ENCODE data around the gene CPA4. TPM values are rescaled to one million over a fixed set of nuclear protein-coding genes. Genes with fewer than 3 reads are reported as not detected.

CPA4 gene
- total and polyA plus RNA-seq, 4 donors = 0.03 to 0.05 TPM; not detected in 2

- Histone ChIP-seq H3K4me3 (ENCODE audit: low read depth in 1 of 3, low read length in 3 of 3) (no peak overlapping the region), H3K27me3 (ENCODE audit: control insufficient read depth in 4 of 4, insufficient read depth in 4 of 4, low read length in 3 of 4) (no peaks in the 10 kb centered on the region), H3K9me3 (ENCODE audit: control insufficient read depth in 4 of 4, low read length in 3 of 4) (no peaks in the 10 kb centered on the region), H3K27ac (ENCODE audit: low read depth in 1 of 2, low read length in 2 of 2) (no peak overlapping the region), H3K36me3 (ENCODE audit: control insufficient read depth in 4 of 4, insufficient read depth in 3 of 4, low read depth in 1 of 4, low read length in 3 of 4) (no peaks in the 10 kb centered on the region), H3K4me1 (ENCODE audit: control insufficient read depth in 4 of 4, insufficient read depth in 4 of 4, low read length in 3 of 4) (no peaks in the 10 kb centered on the region), H3K9ac (ENCODE audit: low read depth in 1 of 2, low read length in 2 of 2) (no peak overlapping the region)
- DNase-seq (ENCODE audit: low spot score) = no peak
- no peak for TF ChIP-seq ZBTB33 (IDR thresholded peaks at IDR 0.05)
- TF ChIP-seq YY1 (IDR thresholded peaks at IDR 0.05) = no peak
- no peak for TF ChIP-seq HNF4A (conservative IDR thresholded peaks at IDR 0.05)
- no peak for TF ChIP-seq EGR1 (IDR thresholded peaks at IDR 0.05; ENCODE audit: low read depth in 2 of 2)
- no peak for TF ChIP-seq RXRA (IDR thresholded peaks at IDR 0.05)
- no peak for TF ChIP-seq GABPA (IDR thresholded peaks at IDR 0.05 in 1 of 2, conservative IDR thresholded peaks at IDR 0.05 in 1 of 2)
- TF ChIP-seq REST (IDR thresholded peaks at IDR 0.05) = no peak
- no peak for TF ChIP-seq TAF1 (conservative IDR thresholded peaks at IDR 0.05)
- no peak for TF ChIP-seq FOXA1 (IDR thresholded peaks at IDR 0.05)
- TF ChIP-seq NR2F2 (IDR thresholded peaks at IDR 0.05) = no peak
- 86% methylated on average over 8 of the region's 8 CpGs for WGBS
These were observed 8.6 kb downstream of the CPA4 start for GRCh38 chr7:130301501-130302020.

- no peak for DNase-seq (ENCODE audit: low spot score)
- no peak overlapping the region for H3K27ac ChIP-seq (ENCODE audit: low read depth in 1 of 2, low read length in 2 of 2)
- H3K36me3 ChIP-seq (ENCODE audit: control insufficient read depth in 4 of 4, insufficient read depth in 3 of 4, low read depth in 1 of 4, low read length in 3 of 4) = no peaks in the 10 kb centered on the region
- H3K27me3 ChIP-seq (ENCODE audit: control insufficient read depth in 4 of 4, insufficient read depth in 4 of 4, low read length in 3 of 4) = no peaks in the 10 kb centered on the region
- no peak for TF ChIP-seq HNF4A (conservative IDR thresholded peaks at IDR 0.05)
- no peak for TF ChIP-seq HNF4G (IDR thresholded peaks at IDR 0.05)
- no peak for TF ChIP-seq FOXA2 (IDR thresholded peaks at IDR 0.05)
- no peak for TF ChIP-seq TAF1 (conservative IDR thresholded peaks at IDR 0.05)
- no peak overlapping the region for H3K4me3 ChIP-seq (ENCODE audit: low read depth in 1 of 3, low read length in 3 of 3)
- H3K9ac ChIP-seq (ENCODE audit: low read depth in 1 of 2, low read length in 2 of 2) = no peak overlapping the region
- H3K9me3 ChIP-seq (ENCODE audit: control insufficient read depth in 4 of 4, low read length in 3 of 4) = no peaks in the 10 kb centered on the region
- no peaks in the 10 kb centered on the region for H3K4me1 ChIP-seq (ENCODE audit: control insufficient read depth in 4 of 4, insufficient read depth in 4 of 4, low read length in 3 of 4)
These were observed 9.7 kb downstream of the CPA4 start for GRCh38 chr7:130302649-130303048.

- Histone ChIP-seq H3K4me1 (ENCODE audit: control insufficient read depth in 4 of 4, insufficient read depth in 4 of 4, low read length in 3 of 4) (no peaks in the 10 kb centered on the region), H3K27ac (ENCODE audit: low read depth in 1 of 2, low read length in 2 of 2) (no peak overlapping the region), H3K9me3 (ENCODE audit: control insufficient read depth in 4 of 4, low read length in 3 of 4) (no peaks in the 10 kb centered on the region), H3K36me3 (ENCODE audit: control insufficient read depth in 4 of 4, insufficient read depth in 3 of 4, low read depth in 1 of 4, low read length in 3 of 4) (no peaks in the 10 kb centered on the region), H3K9ac (ENCODE audit: low read depth in 1 of 2, low read length in 2 of 2) (no peak overlapping the region), H3K4me3 (ENCODE audit: low read depth in 1 of 3, low read length in 3 of 3) (no peak overlapping the region), H3K27me3 (ENCODE audit: control insufficient read depth in 4 of 4, insufficient read depth in 4 of 4, low read length in 3 of 4) (no peaks in the 10 kb centered on the region)
- DNase-seq (ENCODE audit: low spot score) = no peak
- WGBS = 42% methylated on average over 2 of the region's 2 CpGs
- TF ChIP-seq REST (IDR thresholded peaks at IDR 0.05) = no peak
- no peak for TF ChIP-seq TAF1 (conservative IDR thresholded peaks at IDR 0.05)
- no peak for TF ChIP-seq ATF3 (IDR thresholded peaks at IDR 0.05)
- TF ChIP-seq ZBTB33 (IDR thresholded peaks at IDR 0.05) = no peak
- TF ChIP-seq EGR1 (IDR thresholded peaks at IDR 0.05; ENCODE audit: low read depth in 2 of 2) = no peak
- TF ChIP-seq RAD21 (IDR thresholded peaks at IDR 0.05) = no peak
- TF ChIP-seq SP1 (IDR thresholded peaks at IDR 0.05) = no peak
- no peak for TF ChIP-seq FOXA1 (IDR thresholded peaks at IDR 0.05)
- no peak for TF ChIP-seq HNF4A (conservative IDR thresholded peaks at IDR 0.05)
- TF ChIP-seq JUND (IDR thresholded peaks at IDR 0.05) = no peak
These were observed 10.2 kb downstream of the CPA4 start for GRCh38 chr7:130303127-130303526.

Measured in liver (tissue), 9 donors.